ENCODE data around the gene QRICH1. TPM values are rescaled to one million over a fixed set of nuclear protein-coding genes. Genes with fewer than 3 reads are reported as not detected.
A peak's percentile ranks its signal among the peaks of the same experiment; 100 is the strongest.

QRICH1 gene
- total and polyA plus RNA-seq, 3 donors from 2014 or later = 126 to 287 (median 280) TPM

DNA sequence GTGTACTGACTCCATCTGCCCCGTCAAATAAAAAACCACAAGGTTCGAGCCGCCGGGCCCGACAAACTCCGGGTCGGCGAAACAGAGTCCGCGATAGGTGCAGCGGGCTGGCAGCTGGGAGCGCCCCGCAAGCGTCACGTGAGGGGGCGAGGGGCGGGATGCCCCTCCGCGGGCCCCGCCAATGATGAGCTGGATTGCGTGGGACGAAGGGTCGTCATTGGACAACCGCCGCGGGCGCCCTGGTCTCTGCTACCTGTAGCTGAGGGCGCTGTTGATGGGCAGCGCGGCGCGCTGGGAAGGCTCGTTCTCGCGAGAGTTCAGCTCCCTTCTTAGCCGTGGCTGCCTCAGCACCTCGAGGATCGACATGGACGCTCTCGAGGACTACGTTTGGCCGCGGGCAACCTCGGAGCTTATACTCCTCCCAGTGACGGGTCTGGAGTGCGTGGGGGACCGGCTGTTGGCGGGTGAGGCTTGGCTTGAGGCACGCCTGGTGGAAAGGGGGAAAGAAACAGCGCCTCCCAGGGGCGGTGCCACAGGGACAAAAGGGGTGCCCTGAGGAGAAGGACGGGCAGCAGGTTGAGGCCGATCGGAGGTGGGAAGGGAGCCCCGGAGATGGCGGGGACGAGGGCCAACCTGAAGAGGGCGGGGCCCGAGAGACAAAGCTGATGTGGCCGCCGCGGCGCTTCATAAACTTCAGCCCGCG, 86.7 kb downstream of the QRICH1 start, which contains the start of gene WDR6:
Gene WDR6, plus strand, starts transcription at position 324 of the 703 bp plus-strand sequence. Its CDS starts 41 bp downstream, at position 365.
- peak; percentile 99 for DNase-seq
- Histone ChIP-seq H3K4me1 (peaks cover 17% of the 10 kb centered on the region), H3K27ac (peak within 1 kb of the TSS; percentile 96 to 98), H3K9me3 (no peaks in the 10 kb centered on the region), H3K27me3 (no peaks in the 10 kb centered on the region), H3K4me3 (peak within 1 kb of the TSS; percentile 74 to 95), H3K36me3 (ENCODE audit: low read depth, missing control alignments) (no peaks in the 10 kb centered on the region)
- TF ChIP-seq POLR2A (IDR thresholded peaks at IDR 0.05) = no peak
- TF ChIP-seq, protein P1, sequence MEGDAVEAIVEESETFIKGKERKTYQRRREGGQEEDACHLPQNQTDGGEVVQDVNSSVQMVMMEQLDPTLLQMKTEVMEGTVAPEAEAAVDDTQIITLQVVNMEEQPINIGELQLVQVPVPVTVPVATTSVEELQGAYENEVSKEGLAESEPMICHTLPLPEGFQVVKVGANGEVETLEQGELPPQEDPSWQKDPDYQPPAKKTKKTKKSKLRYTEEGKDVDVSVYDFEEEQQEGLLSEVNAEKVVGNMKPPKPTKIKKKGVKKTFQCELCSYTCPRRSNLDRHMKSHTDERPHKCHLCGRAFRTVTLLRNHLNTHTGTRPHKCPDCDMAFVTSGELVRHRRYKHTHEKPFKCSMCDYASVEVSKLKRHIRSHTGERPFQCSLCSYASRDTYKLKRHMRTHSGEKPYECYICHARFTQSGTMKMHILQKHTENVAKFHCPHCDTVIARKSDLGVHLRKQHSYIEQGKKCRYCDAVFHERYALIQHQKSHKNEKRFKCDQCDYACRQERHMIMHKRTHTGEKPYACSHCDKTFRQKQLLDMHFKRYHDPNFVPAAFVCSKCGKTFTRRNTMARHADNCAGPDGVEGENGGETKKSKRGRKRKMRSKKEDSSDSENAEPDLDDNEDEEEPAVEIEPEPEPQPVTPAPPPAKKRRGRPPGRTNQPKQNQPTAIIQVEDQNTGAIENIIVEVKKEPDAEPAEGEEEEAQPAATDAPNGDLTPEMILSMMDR (IDR thresholded peaks at IDR 0.05) = peak; percentile 33 to 68 (median 56)
- intact Hi-C loops (cut with DNase I; ENCODE audit: low total_unique reads) = no loop called here
- 0% methylated on average over 42 to 52 of the region's 65 CpGs for WGBS, 2 donors

DNA sequence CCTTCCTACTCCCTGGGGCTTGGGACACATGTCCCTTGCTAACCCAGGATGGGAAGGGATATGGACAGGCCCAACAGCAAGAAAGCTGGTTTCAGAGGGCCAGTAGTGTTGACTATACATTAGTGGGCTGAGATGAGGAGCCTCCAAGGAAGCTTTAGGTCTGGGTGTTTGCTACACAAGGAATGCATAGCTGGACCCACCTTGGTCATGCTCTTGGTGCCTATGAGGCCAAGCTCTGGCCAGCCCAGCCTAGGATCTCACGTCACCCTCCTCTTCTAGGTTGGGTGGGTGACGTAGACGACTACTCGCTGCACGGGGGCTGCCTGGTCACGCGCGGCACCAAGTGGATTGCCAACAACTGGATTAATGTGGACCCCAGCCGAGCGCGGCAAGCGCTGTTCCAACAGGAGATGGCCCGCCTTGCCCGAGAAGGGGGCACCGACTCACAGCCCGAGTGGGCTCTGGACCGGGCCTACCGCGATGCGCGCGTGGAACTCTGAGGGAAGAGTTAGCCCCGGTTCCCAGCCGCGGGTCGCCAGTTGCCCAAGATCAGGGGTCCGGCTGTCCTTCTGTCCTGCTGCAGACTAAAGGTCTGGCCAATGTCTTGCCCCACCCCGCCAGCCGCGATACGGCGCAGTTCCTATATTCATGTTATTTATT, 87.3 kb downstream of the QRICH1 start:
- TF ChIP-seq POLR2A (IDR thresholded peaks at IDR 0.05) = no peak
- TF ChIP-seq, protein P1 (IDR thresholded peaks at IDR 0.05) = no peak
- Histone ChIP-seq H3K4me3 (peak overlapping the region; percentile 74 to 95), H3K27me3 (no peaks in the 10 kb centered on the region), H3K36me3 (ENCODE audit: low read depth, missing control alignments) (no peaks in the 10 kb centered on the region), H3K4me1 (peaks cover 17% of the 10 kb centered on the region), H3K9me3 (no peaks in the 10 kb centered on the region), H3K27ac (peak overlapping the region; percentile 96 to 98)
- DNase-seq = peak; percentile 56
- intact Hi-C loops (cut with DNase I; ENCODE audit: low total_unique reads) = no loop called here
- WGBS, 2 donors = 0% methylated on average over 18 of the region's 32 CpGs; no CpG with 5 or more reads in 1 of the 2 donors

- Histone ChIP-seq H3K4me1 (peaks cover 17% of the 10 kb centered on the region), H3K4me3 (no peak overlapping the region), H3K27me3 (no peaks in the 10 kb centered on the region), H3K9me3 (no peaks in the 10 kb centered on the region), H3K36me3 (ENCODE audit: low read depth, missing control alignments) (no peaks in the 10 kb centered on the region), H3K27ac (peak overlapping the region; percentile 96 to 98)
- intact Hi-C loops (cut with DNase I; ENCODE audit: low total_unique reads) = no loop called here
- no peak for DNase-seq
- WGBS, 2 donors = 93% methylated on average over 4 to 5 of the region's 5 CpGs
- TF ChIP-seq, protein P1 (IDR thresholded peaks at IDR 0.05) = no peak
- TF ChIP-seq POLR2A (IDR thresholded peaks at IDR 0.05) = no peak
Observed at GRCh38 chr3:49005998-49006397, 87.9 kb downstream of the QRICH1 start.

GRCh38 chr3:49005303-49005680, 88.6 kb downstream of the QRICH1 start:
- intact Hi-C loops (cut with DNase I; ENCODE audit: low total_unique reads) = no loop called here
- no peaks in the 10 kb centered on the region for H3K9me3 ChIP-seq
- no peak overlapping the region for H3K4me3 ChIP-seq
- TF ChIP-seq, protein P1 (IDR thresholded peaks at IDR 0.05) = no peak
- no peak for TF ChIP-seq POLR2A (IDR thresholded peaks at IDR 0.05)
- DNase-seq = no peak
- peaks cover 17% of the 10 kb centered on the region for H3K4me1 ChIP-seq
- WGBS, 2 donors = 97 to 100% methylated on average over 3 of the region's 3 CpGs
- no peaks in the 10 kb centered on the region for H3K27me3 ChIP-seq
- H3K27ac ChIP-seq = no peak overlapping the region
- no peaks in the 10 kb centered on the region for H3K36me3 ChIP-seq (ENCODE audit: low read depth, missing control alignments)

Data from testis (tissue), 3 donors.